ENCODE results near the gene B3GALT4. TPM values are rescaled to one million over a fixed set of nuclear protein-coding genes. Genes with fewer than 3 reads are reported as not detected.

B3GALT4 gene
- total RNA-seq, 1 experiment from 2014 or later, result 0.58 TPM

GRCh38 chr6:33249732-33250630 lies 26.9 kb upstream of the B3GALT4 start:
- BruUV-seq (replicated peaks), result TSS peak; percentile 67
- CTCF ChIA-PET, result interaction anchor here (0.6 to 2.6 kb wide), 8 partner anchors 8 to 336 kb away, joined by 3 to 16 read pairs (median 8); partner anchors contain the start of genes RPS18 and VPS52
- Mint-ChIP-seq H3K36me3 (ENCODE audit: insufficient read depth, unreplicated experiment) (peaks cover 44% of the 10 kb centered on the region), H3K4me3 (ENCODE audit: unreplicated experiment) (peak overlapping the region; percentile 82), H3K9me3 (ENCODE audit: unreplicated experiment) (no peaks in the 10 kb centered on the region), H3K27ac (ENCODE audit: low read depth, unreplicated experiment) (peak overlapping the region; percentile 70), H3K4me1 (ENCODE audit: insufficient read depth, unreplicated experiment) (peaks cover 22% of the 10 kb centered on the region), H3K27me3 (ENCODE audit: insufficient read depth, unreplicated experiment) (no peaks in the 10 kb centered on the region)
- intact Hi-C loops (cut with micrococcal nuclease), result loop anchor here (2.0 kb wide), 3 partner anchors 41 to 131 kb away; partner anchors contain the start of genes RING1, RXRB and SLC39A7
- peak; percentile 79 for DNase-seq (ENCODE audit: unreplicated experiment)
- no peak for TF ChIP-seq CTCF (IDR thresholded peaks at IDR 0.05; ENCODE audit: unreplicated experiment)
- POLR2A ChIA-PET, result interaction anchor here (0.5 to 5.5 kb wide), 24 partner anchors 10 to 1603 kb away, joined by 3 to 110 read pairs (median 5); partner anchors contain the start of genes B3GALT4, BRD2, HSD17B8 and PFDN6

GRCh38 chr6:33250731-33251130 lies 26.2 kb upstream of the B3GALT4 start:
- peaks cover 22% of the 10 kb centered on the region for H3K4me1 Mint-ChIP-seq (ENCODE audit: insufficient read depth, unreplicated experiment)
- CTCF ChIA-PET, result interaction anchor here (0.6 to 1.6 kb wide), 7 partner anchors 11 to 337 kb away, joined by 3 to 8 read pairs (median 3); no protein-coding TSS in a partner anchor
- peak overlapping the region; percentile 70 for H3K27ac Mint-ChIP-seq (ENCODE audit: low read depth, unreplicated experiment)
- H3K36me3 Mint-ChIP-seq (ENCODE audit: insufficient read depth, unreplicated experiment), result peaks cover 50% of the 10 kb centered on the region
- intact Hi-C loops (cut with micrococcal nuclease), result no loop called here
- POLR2A ChIA-PET, result interaction anchor here (0.6 to 5.5 kb wide), 18 partner anchors 9 to 1074 kb away, joined by 3 to 110 read pairs (median 6); partner anchors contain the start of genes B3GALT4, BRD2, HSD17B8 and PFDN6
- no peaks in the 10 kb centered on the region for H3K9me3 Mint-ChIP-seq (ENCODE audit: unreplicated experiment)
- H3K27me3 Mint-ChIP-seq (ENCODE audit: insufficient read depth, unreplicated experiment), result no peaks in the 10 kb centered on the region
- DNase-seq (ENCODE audit: unreplicated experiment), result no peak
- peak overlapping the region; percentile 82 for H3K4me3 Mint-ChIP-seq (ENCODE audit: unreplicated experiment)
- no TSS peak for BruUV-seq (replicated peaks)
- TF ChIP-seq CTCF (IDR thresholded peaks at IDR 0.05; ENCODE audit: unreplicated experiment), result no peak

- Mint-ChIP-seq H3K27me3 (ENCODE audit: insufficient read depth, unreplicated experiment) (no peaks in the 10 kb centered on the region), H3K4me3 (ENCODE audit: unreplicated experiment) (no peak overlapping the region), H3K9me3 (ENCODE audit: unreplicated experiment) (no peaks in the 10 kb centered on the region), H3K4me1 (ENCODE audit: insufficient read depth, unreplicated experiment) (peaks cover 22% of the 10 kb centered on the region), H3K27ac (ENCODE audit: low read depth, unreplicated experiment) (no peak overlapping the region), H3K36me3 (ENCODE audit: insufficient read depth, unreplicated experiment) (peaks cover 53% of the 10 kb centered on the region)
- BruUV-seq (replicated peaks), result TSS peak; percentile 8
- POLR2A ChIA-PET, result interaction anchor here (0.7 to 5.5 kb wide), 8 partner anchors 8 to 283 kb away, joined by 4 to 110 read pairs (median 21); partner anchors contain the start of genes B3GALT4, BRD2, PFDN6 and RING1
- CTCF ChIA-PET, result interaction anchor here (0.6 to 1.5 kb wide), 6 partner anchors 10 to 285 kb away, joined by 3 to 6 read pairs (median 3); no protein-coding TSS in a partner anchor
- intact Hi-C loops (cut with micrococcal nuclease), result no loop called here
- DNase-seq (ENCODE audit: unreplicated experiment), result no peak
- TF ChIP-seq CTCF (IDR thresholded peaks at IDR 0.05; ENCODE audit: unreplicated experiment), result no peak
These were observed 25.4 kb upstream of the B3GALT4 start for GRCh38 chr6:33251395-33252012.

All from MCF 10A (cell line).